Erythroblast (primary cell): Measurements from ENCODE around the gene PPID.
"Not testable (repeated sequence)": the region's sequence is repeated elsewhere in the genome, so short reads cannot be mapped to it uniquely, and the experiment has no call there.

ENCODE experiments used
- GATA1 ChIP-seq: IDR thresholded peaks from 2 replicates; pipeline ENCODE4 v1.6.1; 2011; ENCODE audit warnings: low read depth, mild to moderate bottlenecking, control low read depth, low read length, moderate library complexity
- POLR2A ChIP-seq: IDR thresholded peaks from 2 replicates; pipeline ENCODE4 v1.6.1; 2011; ENCODE audit warnings: mild to moderate bottlenecking, low read length

GRCh38 chr4:158759539-158759938 is 36.3 kb upstream of the PPID start:
- not testable (repeated sequence) for TF ChIP-seq POLR2A, GATA1
